ENCODE results near the gene CAPN9. TPM values are rescaled to one million over a fixed set of nuclear protein-coding genes. Genes with fewer than 3 reads are reported as not detected.

CAPN9 gene
- total RNA-seq, 2 donors from 2014 or later = not detected

GRCh38 chr1:230758709-230759368 lies 11.7 kb downstream of the CAPN9 start:
- Histone ChIP-seq H3K9me3 (no peaks in the 10 kb centered on the region), H3K27me3 (no peaks in the 10 kb centered on the region), H3K4me1 (peaks cover 0 to 25% of the 10 kb centered on the region in 2 donors), H3K36me3 (no peaks in the 10 kb centered on the region), H3K4me3 (no peak overlapping the region), H3K27ac (no peak overlapping the region)
- no peak for TF ChIP-seq CTCF (IDR thresholded peaks at IDR 0.05)
- DNase-seq (ENCODE audit: low spot score) = no peak

GRCh38 chr1:230759369-230760065 lies 12.3 kb downstream of the CAPN9 start:
- no peak overlapping the region for H3K4me3 ChIP-seq
- H3K27me3 ChIP-seq = no peaks in the 10 kb centered on the region
- no peaks in the 10 kb centered on the region for H3K9me3 ChIP-seq
- no peak for TF ChIP-seq CTCF (IDR thresholded peaks at IDR 0.05)
- no peaks in the 10 kb centered on the region for H3K36me3 ChIP-seq
- no peak overlapping the region for H3K27ac ChIP-seq
- DNase-seq (ENCODE audit: low spot score) = no peak
- H3K4me1 ChIP-seq = peaks cover 0 to 19% of the 10 kb centered on the region in 2 donors

DNA sequence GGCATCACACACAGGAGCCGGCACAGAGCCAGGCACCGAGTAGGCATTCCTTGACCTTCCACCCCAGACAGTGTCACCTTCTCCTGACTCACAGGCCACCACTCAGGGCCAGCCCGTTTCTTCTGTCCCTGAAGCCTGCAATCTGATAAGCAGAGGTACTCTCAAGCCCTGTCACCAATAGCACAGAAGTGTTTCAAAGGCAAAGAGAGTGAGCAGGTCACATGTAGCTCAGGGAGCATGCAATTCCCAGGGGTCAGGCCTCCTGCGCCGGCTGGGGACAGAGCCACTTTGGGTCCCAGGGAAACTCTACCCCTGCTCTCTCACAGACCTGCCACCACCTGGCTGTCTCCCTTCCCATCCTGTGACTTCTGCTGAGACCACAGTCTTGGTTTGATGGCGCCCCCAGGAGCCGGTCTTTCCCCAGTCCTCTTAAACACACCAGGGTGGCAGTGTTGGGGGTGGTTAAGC lies 13.2 kb downstream of the CAPN9 start:
- Histone ChIP-seq H3K27me3 (no peaks in the 10 kb centered on the region), H3K4me3 (no peak overlapping the region), H3K4me1 (peaks cover 0 to 10% of the 10 kb centered on the region in 2 donors), H3K9me3 (no peaks in the 10 kb centered on the region), H3K36me3 (no peaks in the 10 kb centered on the region), H3K27ac (peak overlapping the region; percentile 42 to 45)
- no peak for DNase-seq (ENCODE audit: low spot score)
- no peak for TF ChIP-seq CTCF (IDR thresholded peaks at IDR 0.05)

- Histone ChIP-seq H3K4me1 (peaks cover 0 to 10% of the 10 kb centered on the region in 2 donors), H3K4me3 (no peak overlapping the region), H3K27ac (no peak overlapping the region), H3K27me3 (no peaks in the 10 kb centered on the region), H3K9me3 (no peaks in the 10 kb centered on the region), H3K36me3 (no peaks in the 10 kb centered on the region)
- TF ChIP-seq CTCF (IDR thresholded peaks at IDR 0.05) = no peak
- DNase-seq (ENCODE audit: low spot score) = no peak
These were observed 14.4 kb downstream of the CAPN9 start for GRCh38 chr1:230761443-230762167.

GRCh38 chr1:230763927-230764591 lies 16.9 kb downstream of the CAPN9 start:
- TF ChIP-seq CTCF (IDR thresholded peaks at IDR 0.05) = no peak
- H3K4me1 ChIP-seq = peaks cover 0 to 14% of the 10 kb centered on the region in 2 donors
- no peak overlapping the region for H3K27ac ChIP-seq
- no peaks in the 10 kb centered on the region for H3K36me3 ChIP-seq
- H3K4me3 ChIP-seq = no peak overlapping the region
- DNase-seq (ENCODE audit: low spot score) = no peak
- H3K27me3 ChIP-seq = no peaks in the 10 kb centered on the region
- H3K9me3 ChIP-seq = no peaks in the 10 kb centered on the region
